ENCODE measurements around the gene NAE1. TPM values are rescaled to one million over a fixed set of nuclear protein-coding genes. Genes with fewer than 3 reads are reported as not detected.

Gene NAE1
- total RNA-seq, 1 experiment from 2014 or later, result 129 TPM

DNA sequence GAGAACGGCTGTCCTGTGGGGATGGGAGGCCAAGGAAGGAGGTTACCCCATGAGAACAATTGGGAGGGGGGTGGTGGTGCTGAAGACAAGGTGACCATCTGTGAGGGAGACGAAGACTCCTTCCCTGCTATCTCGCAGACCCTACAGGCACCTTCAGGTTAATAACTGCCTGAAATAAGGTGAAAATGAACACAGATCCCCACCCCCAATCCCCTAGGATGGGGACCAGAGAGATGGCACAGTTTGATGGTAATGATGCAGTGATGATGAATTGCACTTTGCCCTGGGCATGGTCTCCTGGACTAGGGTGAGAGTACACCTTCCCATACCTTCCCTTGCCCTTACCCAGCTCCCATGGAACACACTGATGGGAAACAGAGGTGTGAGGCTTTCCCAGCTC lies 1.4 kb upstream of the NAE1 start (continued):
- TF ChIP-seq NFATC4 (CRISPR knock-in tag; IDR thresholded peaks at IDR 0.05) (no peak), ZNF138 (CRISPR knock-in tag; conservative IDR thresholded peaks at IDR 0.05) (no peak), ZNF232 (CRISPR knock-in tag; IDR thresholded peaks at IDR 0.05) (no peak), TEAD4 (CRISPR knock-in tag; IDR thresholded peaks at IDR 0.05) (no peak), GTF2I (CRISPR knock-in tag; conservative IDR thresholded peaks at IDR 0.05) (no peak)

DNA sequence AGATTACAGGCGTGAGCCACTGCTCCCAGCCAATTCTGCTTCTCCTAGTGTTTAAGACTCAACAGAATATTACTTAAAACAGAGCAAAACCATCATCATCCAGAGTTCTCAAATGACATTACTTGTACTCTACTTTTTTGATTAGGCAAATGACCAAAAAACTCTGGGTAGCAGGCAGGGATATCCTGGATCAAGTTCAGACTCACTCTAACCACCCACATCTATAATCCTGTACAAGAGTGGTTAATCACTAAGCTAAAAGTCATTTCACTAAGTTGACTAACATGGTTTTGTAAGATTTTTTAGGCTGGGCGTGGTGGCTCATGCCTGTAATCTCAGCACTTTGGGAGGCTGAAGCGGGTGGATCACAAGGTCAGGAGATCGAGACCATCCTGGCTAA lies 6.8 kb downstream of the NAE1 start:
- Mint-ChIP-seq H3K4me3 (no peak overlapping the region), H3K9me3 (no peaks in the 10 kb centered on the region), H3K36me3 (peaks cover 66% of the 10 kb centered on the region), H3K4me1 (peaks cover 6% of the 10 kb centered on the region), H3K27ac (no peak overlapping the region), H3K27me3 (ENCODE audit: low read depth) (no peaks in the 10 kb centered on the region)
- POLR2A ChIA-PET, result interaction anchor here (1.0 kb wide), 1 partner anchor 51 kb away, joined by 3 read pairs; no protein-coding TSS in a partner anchor
- no peak for TF ChIP-seq ZNF232 (CRISPR knock-in tag; IDR thresholded peaks at IDR 0.05)
- TF ChIP-seq ATF1 (CRISPR knock-in tag; IDR thresholded peaks at IDR 0.05), result no peak
- no peak for TF ChIP-seq ZNF219 (CRISPR knock-in tag; IDR thresholded peaks at IDR 0.05; ENCODE audit: borderline replicate concordance)
- TF ChIP-seq, protein P1, sequence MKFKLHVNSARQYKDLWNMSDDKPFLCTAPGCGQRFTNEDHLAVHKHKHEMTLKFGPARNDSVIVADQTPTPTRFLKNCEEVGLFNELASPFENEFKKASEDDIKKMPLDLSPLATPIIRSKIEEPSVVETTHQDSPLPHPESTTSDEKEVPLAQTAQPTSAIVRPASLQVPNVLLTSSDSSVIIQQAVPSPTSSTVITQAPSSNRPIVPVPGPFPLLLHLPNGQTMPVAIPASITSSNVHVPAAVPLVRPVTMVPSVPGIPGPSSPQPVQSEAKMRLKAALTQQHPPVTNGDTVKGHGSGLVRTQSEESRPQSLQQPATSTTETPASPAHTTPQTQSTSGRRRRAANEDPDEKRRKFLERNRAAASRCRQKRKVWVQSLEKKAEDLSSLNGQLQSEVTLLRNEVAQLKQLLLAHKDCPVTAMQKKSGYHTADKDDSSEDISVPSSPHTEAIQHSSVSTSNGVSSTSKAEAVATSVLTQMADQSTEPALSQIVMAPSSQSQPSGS (CRISPR knock-in tag; IDR thresholded peaks at IDR 0.05; ENCODE audit: borderline replicate concordance, low read depth), result no peak
- TF ChIP-seq, protein P2, sequence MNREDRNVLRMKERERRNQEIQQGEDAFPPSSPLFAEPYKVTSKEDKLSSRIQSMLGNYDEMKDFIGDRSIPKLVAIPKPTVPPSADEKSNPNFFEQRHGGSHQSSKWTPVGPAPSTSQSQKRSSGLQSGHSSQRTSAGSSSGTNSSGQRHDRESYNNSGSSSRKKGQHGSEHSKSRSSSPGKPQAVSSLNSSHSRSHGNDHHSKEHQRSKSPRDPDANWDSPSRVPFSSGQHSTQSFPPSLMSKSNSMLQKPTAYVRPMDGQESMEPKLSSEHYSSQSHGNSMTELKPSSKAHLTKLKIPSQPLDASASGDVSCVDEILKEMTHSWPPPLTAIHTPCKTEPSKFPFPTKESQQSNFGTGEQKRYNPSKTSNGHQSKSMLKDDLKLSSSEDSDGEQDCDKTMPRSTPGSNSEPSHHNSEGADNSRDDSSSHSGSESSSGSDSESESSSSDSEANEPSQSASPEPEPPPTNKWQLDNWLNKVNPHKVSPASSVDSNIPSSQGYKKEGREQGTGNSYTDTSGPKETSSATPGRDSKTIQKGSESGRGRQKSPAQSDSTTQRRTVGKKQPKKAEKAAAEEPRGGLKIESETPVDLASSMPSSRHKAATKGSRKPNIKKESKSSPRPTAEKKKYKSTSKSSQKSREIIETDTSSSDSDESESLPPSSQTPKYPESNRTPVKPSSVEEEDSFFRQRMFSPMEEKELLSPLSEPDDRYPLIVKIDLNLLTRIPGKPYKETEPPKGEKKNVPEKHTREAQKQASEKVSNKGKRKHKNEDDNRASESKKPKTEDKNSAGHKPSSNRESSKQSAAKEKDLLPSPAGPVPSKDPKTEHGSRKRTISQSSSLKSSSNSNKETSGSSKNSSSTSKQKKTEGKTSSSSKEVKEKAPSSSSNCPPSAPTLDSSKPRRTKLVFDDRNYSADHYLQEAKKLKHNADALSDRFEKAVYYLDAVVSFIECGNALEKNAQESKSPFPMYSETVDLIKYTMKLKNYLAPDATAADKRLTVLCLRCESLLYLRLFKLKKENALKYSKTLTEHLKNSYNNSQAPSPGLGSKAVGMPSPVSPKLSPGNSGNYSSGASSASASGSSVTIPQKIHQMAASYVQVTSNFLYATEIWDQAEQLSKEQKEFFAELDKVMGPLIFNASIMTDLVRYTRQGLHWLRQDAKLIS (CRISPR knock-in tag; IDR thresholded peaks at IDR 0.05; ENCODE audit: borderline replicate concordance), result no peak
- TF ChIP-seq FOXP1 (CRISPR knock-in tag; IDR thresholded peaks at IDR 0.05; ENCODE audit: borderline replicate concordance), result no peak
- TF ChIP-seq NFATC4 (CRISPR knock-in tag; IDR thresholded peaks at IDR 0.05), result no peak
- TF ChIP-seq TCF7 (CRISPR knock-in tag; IDR thresholded peaks at IDR 0.05; ENCODE audit: low read depth), result no peak
- TF ChIP-seq, protein P3, sequence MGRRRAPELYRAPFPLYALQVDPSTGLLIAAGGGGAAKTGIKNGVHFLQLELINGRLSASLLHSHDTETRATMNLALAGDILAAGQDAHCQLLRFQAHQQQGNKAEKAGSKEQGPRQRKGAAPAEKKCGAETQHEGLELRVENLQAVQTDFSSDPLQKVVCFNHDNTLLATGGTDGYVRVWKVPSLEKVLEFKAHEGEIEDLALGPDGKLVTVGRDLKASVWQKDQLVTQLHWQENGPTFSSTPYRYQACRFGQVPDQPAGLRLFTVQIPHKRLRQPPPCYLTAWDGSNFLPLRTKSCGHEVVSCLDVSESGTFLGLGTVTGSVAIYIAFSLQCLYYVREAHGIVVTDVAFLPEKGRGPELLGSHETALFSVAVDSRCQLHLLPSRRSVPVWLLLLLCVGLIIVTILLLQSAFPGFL (CRISPR knock-in tag; IDR thresholded peaks at IDR 0.05; ENCODE audit: borderline replicate concordance), result no peak
- no peak for TF ChIP-seq CBFB (CRISPR knock-in tag; IDR thresholded peaks at IDR 0.05; ENCODE audit: low read depth)
- TF ChIP-seq, protein P4, sequence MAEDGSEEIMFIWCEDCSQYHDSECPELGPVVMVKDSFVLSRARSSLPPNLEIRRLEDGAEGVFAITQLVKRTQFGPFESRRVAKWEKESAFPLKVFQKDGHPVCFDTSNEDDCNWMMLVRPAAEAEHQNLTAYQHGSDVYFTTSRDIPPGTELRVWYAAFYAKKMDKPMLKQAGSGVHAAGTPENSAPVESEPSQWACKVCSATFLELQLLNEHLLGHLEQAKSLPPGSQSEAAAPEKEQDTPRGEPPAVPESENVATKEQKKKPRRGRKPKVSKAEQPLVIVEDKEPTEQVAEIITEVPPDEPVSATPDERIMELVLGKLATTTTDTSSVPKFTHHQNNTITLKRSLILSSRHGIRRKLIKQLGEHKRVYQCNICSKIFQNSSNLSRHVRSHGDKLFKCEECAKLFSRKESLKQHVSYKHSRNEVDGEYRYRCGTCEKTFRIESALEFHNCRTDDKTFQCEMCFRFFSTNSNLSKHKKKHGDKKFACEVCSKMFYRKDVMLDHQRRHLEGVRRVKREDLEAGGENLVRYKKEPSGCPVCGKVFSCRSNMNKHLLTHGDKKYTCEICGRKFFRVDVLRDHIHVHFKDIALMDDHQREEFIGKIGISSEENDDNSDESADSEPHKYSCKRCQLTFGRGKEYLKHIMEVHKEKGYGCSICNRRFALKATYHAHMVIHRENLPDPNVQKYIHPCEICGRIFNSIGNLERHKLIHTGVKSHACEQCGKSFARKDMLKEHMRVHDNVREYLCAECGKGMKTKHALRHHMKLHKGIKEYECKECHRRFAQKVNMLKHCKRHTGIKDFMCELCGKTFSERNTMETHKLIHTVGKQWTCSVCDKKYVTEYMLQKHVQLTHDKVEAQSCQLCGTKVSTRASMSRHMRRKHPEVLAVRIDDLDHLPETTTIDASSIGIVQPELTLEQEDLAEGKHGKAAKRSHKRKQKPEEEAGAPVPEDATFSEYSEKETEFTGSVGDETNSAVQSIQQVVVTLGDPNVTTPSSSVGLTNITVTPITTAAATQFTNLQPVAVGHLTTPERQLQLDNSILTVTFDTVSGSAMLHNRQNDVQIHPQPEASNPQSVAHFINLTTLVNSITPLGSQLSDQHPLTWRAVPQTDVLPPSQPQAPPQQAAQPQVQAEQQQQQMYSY (CRISPR knock-in tag; IDR thresholded peaks at IDR 0.05), result no peak
- TF ChIP-seq, protein P5, sequence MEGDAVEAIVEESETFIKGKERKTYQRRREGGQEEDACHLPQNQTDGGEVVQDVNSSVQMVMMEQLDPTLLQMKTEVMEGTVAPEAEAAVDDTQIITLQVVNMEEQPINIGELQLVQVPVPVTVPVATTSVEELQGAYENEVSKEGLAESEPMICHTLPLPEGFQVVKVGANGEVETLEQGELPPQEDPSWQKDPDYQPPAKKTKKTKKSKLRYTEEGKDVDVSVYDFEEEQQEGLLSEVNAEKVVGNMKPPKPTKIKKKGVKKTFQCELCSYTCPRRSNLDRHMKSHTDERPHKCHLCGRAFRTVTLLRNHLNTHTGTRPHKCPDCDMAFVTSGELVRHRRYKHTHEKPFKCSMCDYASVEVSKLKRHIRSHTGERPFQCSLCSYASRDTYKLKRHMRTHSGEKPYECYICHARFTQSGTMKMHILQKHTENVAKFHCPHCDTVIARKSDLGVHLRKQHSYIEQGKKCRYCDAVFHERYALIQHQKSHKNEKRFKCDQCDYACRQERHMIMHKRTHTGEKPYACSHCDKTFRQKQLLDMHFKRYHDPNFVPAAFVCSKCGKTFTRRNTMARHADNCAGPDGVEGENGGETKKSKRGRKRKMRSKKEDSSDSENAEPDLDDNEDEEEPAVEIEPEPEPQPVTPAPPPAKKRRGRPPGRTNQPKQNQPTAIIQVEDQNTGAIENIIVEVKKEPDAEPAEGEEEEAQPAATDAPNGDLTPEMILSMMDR (IDR thresholded peaks at IDR 0.05), result no peak
- no peak for TF ChIP-seq RELA (CRISPR knock-in tag; IDR thresholded peaks at IDR 0.05; ENCODE audit: borderline replicate concordance)
- TF ChIP-seq, protein P6, sequence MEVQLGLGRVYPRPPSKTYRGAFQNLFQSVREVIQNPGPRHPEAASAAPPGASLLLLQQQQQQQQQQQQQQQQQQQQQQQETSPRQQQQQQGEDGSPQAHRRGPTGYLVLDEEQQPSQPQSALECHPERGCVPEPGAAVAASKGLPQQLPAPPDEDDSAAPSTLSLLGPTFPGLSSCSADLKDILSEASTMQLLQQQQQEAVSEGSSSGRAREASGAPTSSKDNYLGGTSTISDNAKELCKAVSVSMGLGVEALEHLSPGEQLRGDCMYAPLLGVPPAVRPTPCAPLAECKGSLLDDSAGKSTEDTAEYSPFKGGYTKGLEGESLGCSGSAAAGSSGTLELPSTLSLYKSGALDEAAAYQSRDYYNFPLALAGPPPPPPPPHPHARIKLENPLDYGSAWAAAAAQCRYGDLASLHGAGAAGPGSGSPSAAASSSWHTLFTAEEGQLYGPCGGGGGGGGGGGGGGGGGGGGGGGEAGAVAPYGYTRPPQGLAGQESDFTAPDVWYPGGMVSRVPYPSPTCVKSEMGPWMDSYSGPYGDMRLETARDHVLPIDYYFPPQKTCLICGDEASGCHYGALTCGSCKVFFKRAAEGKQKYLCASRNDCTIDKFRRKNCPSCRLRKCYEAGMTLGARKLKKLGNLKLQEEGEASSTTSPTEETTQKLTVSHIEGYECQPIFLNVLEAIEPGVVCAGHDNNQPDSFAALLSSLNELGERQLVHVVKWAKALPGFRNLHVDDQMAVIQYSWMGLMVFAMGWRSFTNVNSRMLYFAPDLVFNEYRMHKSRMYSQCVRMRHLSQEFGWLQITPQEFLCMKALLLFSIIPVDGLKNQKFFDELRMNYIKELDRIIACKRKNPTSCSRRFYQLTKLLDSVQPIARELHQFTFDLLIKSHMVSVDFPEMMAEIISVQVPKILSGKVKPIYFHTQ (CRISPR knock-in tag; IDR thresholded peaks at IDR 0.05), result no peak
- TF ChIP-seq KAT7 (CRISPR knock-in tag; IDR thresholded peaks at IDR 0.05; ENCODE audit: borderline replicate concordance), result no peak
- TF ChIP-seq FOXK1 (CRISPR knock-in tag; IDR thresholded peaks at IDR 0.05), result no peak
- CTCF ChIA-PET, result interaction anchor here (0.9 to 3.6 kb wide), 3 partner anchors 44 to 84 kb away, joined by 3 to 19 read pairs (median 3); no protein-coding TSS in a partner anchor
- ATAC-seq, result no peak
- no peak for DNase-seq (ENCODE audit: low spot score)
